Calu3 (cell line): ENCODE data around the gene EBP. TPM values are rescaled to one million over a fixed set of nuclear protein-coding genes. Genes with fewer than 3 reads are reported as not detected.
A peak's percentile ranks its signal among the peaks of the same experiment; 100 is the strongest.

Experiments
- BruUV-seq: library from RNA; stranded (reverse); fragments of 400-500 nt; replicated peaks from 2 replicates; lab custom pipeline; 2021; lab: Mats Ljungman, UMichigan
- CTCF ChIA-PET: fragments of 300-600 bp; sonication (Branson Sonifier 250); formaldehyde crosslinking; loops from one replicate; lab custom pipeline; 2022; ENCODE audit warnings: antibody characterized with exemption; lab: Charles Lee
- DNase-seq: peaks from one replicate; pipeline ENCODE4 v3.0.0; 2022
- H3K27ac Mint-ChIP-seq: one replicate; pipeline ENCODE4 v1.8.0; 2022; ENCODE audit warnings: mixed read lengths; ENCODE audit not compliant: unreplicated experiment
- H3K27me3 Mint-ChIP-seq: one replicate; pipeline ENCODE4 v1.8.0; 2022; ENCODE audit warnings: mixed read lengths; ENCODE audit not compliant: unreplicated experiment
- H3K36me3 Mint-ChIP-seq: one replicate; pipeline ENCODE4 v1.8.0; 2022; ENCODE audit warnings: mild to moderate bottlenecking, moderate library complexity, mixed read lengths; ENCODE audit not compliant: insufficient read depth, unreplicated experiment
- H3K4me1 Mint-ChIP-seq: one replicate; pipeline ENCODE4 v1.8.0; 2022; ENCODE audit warnings: mild to moderate bottlenecking, low read depth, mixed read lengths; ENCODE audit not compliant: unreplicated experiment
- H3K4me3 Mint-ChIP-seq: one replicate; pipeline ENCODE4 v1.8.0; 2022; ENCODE audit warnings: mild to moderate bottlenecking, low read depth, moderate library complexity, mixed read lengths; ENCODE audit not compliant: unreplicated experiment
- H3K9me3 Mint-ChIP-seq: one replicate; pipeline ENCODE4 v1.8.0; 2022; ENCODE audit warnings: low read depth, mixed read lengths; ENCODE audit not compliant: unreplicated experiment
- intact Hi-C: fragments of 100-400 bp; cut with micrococcal nuclease; formaldehyde crosslinking; loops from one replicate; pipeline ENCODE4 v1.10.0; 2022; ENCODE audit not compliant: unreplicated experiment
- total RNA-seq: library from RNA; stranded (reverse); gene quantifications from 2 replicates; pipeline ENCODE4 v1.2.3, GENCODE V29; 2022
- TF ChIP-seq, protein P1 (sequence below): fragments of 200-600 bp; IDR thresholded peaks from one replicate; pipeline ENCODE4 v1.8.0; 2022; ENCODE audit warnings: antibody characterized with exemption; ENCODE audit not compliant: unreplicated experiment

EBP gene
- total RNA-seq, 1 experiment from 2014 or later: 186 TPM

DNA sequence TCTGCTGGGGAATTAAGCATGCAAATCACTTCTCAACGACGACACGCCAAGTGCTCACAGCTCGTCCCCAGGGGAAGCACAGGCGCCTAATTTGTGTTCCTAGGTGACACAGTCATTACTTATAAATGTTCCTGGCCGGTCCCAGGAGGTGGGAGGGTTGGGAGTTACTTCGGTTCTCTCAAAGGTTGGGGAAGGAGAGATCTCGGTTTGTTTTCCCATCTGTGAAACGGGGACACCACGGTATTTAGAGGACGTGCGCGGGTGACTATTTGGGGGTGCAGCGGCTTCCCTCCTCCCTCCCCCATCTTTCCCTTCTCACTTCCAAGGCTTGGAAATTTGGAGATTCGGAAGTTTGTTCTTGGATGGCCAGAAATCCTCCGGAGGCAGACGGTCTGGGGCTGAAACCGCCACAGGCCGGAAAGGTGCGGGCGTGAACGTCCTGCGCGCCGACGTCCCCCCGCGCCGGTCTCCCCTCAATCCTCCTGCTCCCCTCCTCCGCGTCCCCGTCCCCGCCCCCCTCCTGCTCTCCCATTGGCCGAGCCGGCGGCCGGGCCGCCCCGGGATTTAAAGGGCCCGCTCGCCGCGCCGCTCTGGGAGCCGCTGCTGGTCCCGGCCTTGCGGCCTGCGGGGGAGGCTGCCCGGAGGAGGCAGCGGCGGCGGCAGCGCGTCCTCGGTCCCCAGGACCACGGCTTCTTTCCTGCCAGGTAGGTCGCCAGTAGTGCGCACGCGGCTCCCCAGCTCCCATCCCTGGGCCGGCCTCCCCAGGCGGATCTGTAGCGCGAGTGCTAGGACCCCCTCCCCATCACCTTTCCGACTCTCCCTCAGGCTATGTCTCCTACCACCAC, 13.0 kb upstream of the EBP start, which contains the start of gene PORCN:
PORCN (plus strand) TSS at position 593 of the 845 bp plus-strand sequence. CDS start 829 bp downstream, outside the sequence.
- Mint-ChIP-seq H3K36me3 (peaks cover 21% of the 10 kb centered on the region), H3K27me3 (no peaks in the 10 kb centered on the region), H3K4me3 (peak within 1 kb of the TSS; percentile 87), H3K9me3 (no peaks in the 10 kb centered on the region), H3K27ac (peak within 1 kb of the TSS; percentile 79), H3K4me1 (peaks cover 17% of the 10 kb centered on the region)
- peak; percentile 86 for DNase-seq
- no TSS peak for BruUV-seq
- intact Hi-C loops: no loop called here
- TF ChIP-seq, protein P1, sequence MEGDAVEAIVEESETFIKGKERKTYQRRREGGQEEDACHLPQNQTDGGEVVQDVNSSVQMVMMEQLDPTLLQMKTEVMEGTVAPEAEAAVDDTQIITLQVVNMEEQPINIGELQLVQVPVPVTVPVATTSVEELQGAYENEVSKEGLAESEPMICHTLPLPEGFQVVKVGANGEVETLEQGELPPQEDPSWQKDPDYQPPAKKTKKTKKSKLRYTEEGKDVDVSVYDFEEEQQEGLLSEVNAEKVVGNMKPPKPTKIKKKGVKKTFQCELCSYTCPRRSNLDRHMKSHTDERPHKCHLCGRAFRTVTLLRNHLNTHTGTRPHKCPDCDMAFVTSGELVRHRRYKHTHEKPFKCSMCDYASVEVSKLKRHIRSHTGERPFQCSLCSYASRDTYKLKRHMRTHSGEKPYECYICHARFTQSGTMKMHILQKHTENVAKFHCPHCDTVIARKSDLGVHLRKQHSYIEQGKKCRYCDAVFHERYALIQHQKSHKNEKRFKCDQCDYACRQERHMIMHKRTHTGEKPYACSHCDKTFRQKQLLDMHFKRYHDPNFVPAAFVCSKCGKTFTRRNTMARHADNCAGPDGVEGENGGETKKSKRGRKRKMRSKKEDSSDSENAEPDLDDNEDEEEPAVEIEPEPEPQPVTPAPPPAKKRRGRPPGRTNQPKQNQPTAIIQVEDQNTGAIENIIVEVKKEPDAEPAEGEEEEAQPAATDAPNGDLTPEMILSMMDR: no peak
- CTCF ChIA-PET: no interaction called here

DNA sequence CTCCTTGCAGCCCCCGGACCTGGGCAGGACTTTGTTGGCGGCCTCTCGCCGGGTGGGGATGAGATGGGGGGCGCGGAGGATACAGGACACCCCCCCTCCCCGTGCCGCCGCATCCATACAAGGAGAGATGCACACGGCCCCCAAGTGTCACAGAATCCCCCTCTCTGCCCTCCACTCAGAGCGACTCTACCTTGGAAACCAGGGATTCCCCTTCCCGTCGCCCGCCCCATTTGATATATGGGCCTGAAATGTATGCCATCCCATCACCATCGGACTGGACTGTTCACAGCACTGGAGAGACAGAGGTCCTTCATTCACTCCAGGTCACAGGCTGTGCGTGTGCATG, 12.4 kb upstream of the EBP start:
- no TSS peak for BruUV-seq
- no peaks in the 10 kb centered on the region for H3K27me3 Mint-ChIP-seq
- peak overlapping the region; percentile 87 for H3K4me3 Mint-ChIP-seq
- CTCF ChIA-PET: no interaction called here
- DNase-seq: no peak
- H3K27ac Mint-ChIP-seq: peak overlapping the region; percentile 43
- TF ChIP-seq, protein P1: no peak
- peaks cover 21% of the 10 kb centered on the region for H3K36me3 Mint-ChIP-seq
- no peaks in the 10 kb centered on the region for H3K9me3 Mint-ChIP-seq
- intact Hi-C loops: no loop called here
- H3K4me1 Mint-ChIP-seq: peaks cover 17% of the 10 kb centered on the region

DNA sequence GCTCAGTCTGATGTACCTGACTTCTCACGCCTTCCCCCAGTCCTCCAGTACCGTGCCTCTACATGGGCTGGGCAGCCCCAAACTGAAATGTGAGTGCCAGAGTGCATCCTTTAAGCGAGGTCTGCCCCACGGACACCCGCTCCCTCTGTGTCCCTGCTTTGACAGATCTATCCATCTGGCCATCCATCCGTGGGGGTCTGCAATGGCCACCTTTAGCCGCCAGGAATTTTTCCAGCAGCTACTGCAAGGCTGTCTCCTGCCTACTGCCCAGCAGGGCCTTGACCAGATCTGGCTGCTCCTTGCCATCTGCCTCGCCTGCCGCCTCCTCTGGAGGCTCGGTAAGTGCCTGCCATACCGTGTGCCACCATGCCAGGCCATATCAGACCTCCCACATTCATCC, 12.0 kb upstream of the EBP start:
- peak overlapping the region; percentile 43 for H3K27ac Mint-ChIP-seq
- TF ChIP-seq, protein P1: no peak
- H3K27me3 Mint-ChIP-seq: no peaks in the 10 kb centered on the region
- H3K4me3 Mint-ChIP-seq: peak overlapping the region; percentile 87
- peaks cover 21% of the 10 kb centered on the region for H3K36me3 Mint-ChIP-seq
- intact Hi-C loops: loop anchor here (5.0 kb wide), 1 partner anchor 427 kb away; no protein-coding TSS in a partner anchor
- H3K9me3 Mint-ChIP-seq: no peaks in the 10 kb centered on the region
- DNase-seq: no peak
- no TSS peak for BruUV-seq
- CTCF ChIA-PET: no interaction called here
- H3K4me1 Mint-ChIP-seq: peaks cover 17% of the 10 kb centered on the region

DNA sequence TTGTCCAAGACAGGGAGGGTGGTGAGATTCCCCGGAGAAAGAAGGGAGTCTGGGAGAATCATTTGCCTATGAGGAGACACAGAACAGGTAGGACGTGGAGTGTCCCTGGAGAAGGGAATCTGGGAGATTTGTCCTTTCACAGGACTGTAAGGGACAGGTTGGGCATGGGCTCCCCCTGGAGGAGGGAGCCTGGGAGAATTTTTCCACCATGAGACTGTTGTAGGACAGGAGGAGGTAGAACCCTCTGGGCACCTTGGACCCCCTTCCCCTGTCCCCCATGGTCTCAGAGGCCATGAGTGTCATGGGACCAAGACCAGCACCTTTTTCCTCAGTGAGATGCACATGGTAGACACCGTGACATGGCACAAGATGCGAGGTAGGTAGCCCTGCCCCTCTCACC, 10.0 kb upstream of the EBP start:
- CTCF ChIA-PET: no interaction called here

More for the DNA sequence above, 10.0 kb upstream of the EBP start:
- peak; percentile 47 for DNase-seq
- BruUV-seq: no TSS peak
- Mint-ChIP-seq H3K36me3 (peaks cover 31% of the 10 kb centered on the region), H3K27me3 (no peaks in the 10 kb centered on the region), H3K9me3 (no peaks in the 10 kb centered on the region), H3K27ac (no peak overlapping the region), H3K4me3 (no peak overlapping the region), H3K4me1 (peaks cover 17% of the 10 kb centered on the region)
- TF ChIP-seq, protein P1: peak; percentile 31
- intact Hi-C loops: loop anchor here (5.0 kb wide), 1 partner anchor 429 kb away; no protein-coding TSS in a partner anchor
